Activated CD4-positive, alpha-beta T cell treated with anti-CD3 and anti-CD28 coated beads, Interleukin-2, amount 10 ng/mL, durations not matched to agents 7 days and 5 days (primary cell): ENCODE results near the gene DCAF4. TPM values are rescaled to one million over a fixed set of nuclear protein-coding genes. Genes with fewer than 3 reads are reported as not detected.

Experiments used
- CTCF ChIA-PET: fragments of 350-600 bp; sonication (Branson Sonifier 250); formaldehyde crosslinking; loops from one replicate; lab custom pipeline; 2021; ENCODE audit warnings: antibody characterized with exemption; lab: Charles Lee
- POLR2A ChIA-PET: fragments of 350-600 bp; sonication (Branson Sonifier 250); formaldehyde crosslinking; loops from one replicate; lab custom pipeline; 2021; ENCODE audit warnings: antibody characterized with exemption; lab: Charles Lee
- DNase-seq: peaks from one replicate; pipeline ENCODE4 v3.0.0-alpha.2; 2020
- H3K27ac Mint-ChIP-seq: one replicate; pipeline ENCODE4 v1.8.0; 2021; ENCODE audit warnings: mild to moderate bottlenecking, moderate library complexity, mixed read lengths
- H3K27me3 Mint-ChIP-seq: one replicate; pipeline ENCODE4 v1.8.0; 2021; ENCODE audit warnings: mixed read lengths
- H3K36me3 Mint-ChIP-seq: one replicate; pipeline ENCODE4 v1.8.0; 2021; ENCODE audit warnings: low read depth, mixed read lengths
- H3K4me1 Mint-ChIP-seq: one replicate; pipeline ENCODE4 v1.8.0; 2021; ENCODE audit warnings: mixed read lengths
- H3K4me3 Mint-ChIP-seq: one replicate; pipeline ENCODE4 v1.8.0; 2021; ENCODE audit warnings: mild to moderate bottlenecking, moderate library complexity, mixed read lengths
- H3K9me3 Mint-ChIP-seq: one replicate; pipeline ENCODE4 v1.8.0; 2021; ENCODE audit warnings: mixed read lengths
- total RNA-seq, 2 experiments: library from RNA; stranded (reverse); gene quantifications; one replicate each; pipeline ENCODE4 v1.2.3, GENCODE V29; 2021

DCAF4 gene
- total RNA-seq, 2 experiments from 2014 or later: 15.9 to 21.3 TPM

DNA sequence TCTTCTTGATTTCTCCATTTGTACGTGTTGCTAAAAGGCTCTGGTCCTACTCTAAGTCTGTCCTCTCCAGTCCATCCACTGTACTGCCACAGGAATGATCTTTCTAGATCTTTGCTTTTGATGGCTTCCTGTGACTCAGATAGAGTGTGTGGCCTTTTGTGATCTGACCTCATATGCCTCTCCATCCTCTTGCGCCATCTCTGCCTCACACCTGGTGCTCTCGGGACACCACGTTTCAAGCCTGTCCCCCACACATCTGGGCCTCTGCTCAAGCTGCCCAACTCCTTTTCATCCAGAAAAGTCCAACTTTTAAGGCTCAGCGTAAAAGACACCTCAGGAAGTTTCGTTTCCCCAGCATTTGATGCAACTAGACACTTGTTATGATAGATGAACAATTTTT lies 39.0 kb downstream of the DCAF4 start:
- Mint-ChIP-seq H3K27me3 (no peaks in the 10 kb centered on the region), H3K4me3 (no peak overlapping the region)
- CTCF ChIA-PET: no interaction called here

DNA sequence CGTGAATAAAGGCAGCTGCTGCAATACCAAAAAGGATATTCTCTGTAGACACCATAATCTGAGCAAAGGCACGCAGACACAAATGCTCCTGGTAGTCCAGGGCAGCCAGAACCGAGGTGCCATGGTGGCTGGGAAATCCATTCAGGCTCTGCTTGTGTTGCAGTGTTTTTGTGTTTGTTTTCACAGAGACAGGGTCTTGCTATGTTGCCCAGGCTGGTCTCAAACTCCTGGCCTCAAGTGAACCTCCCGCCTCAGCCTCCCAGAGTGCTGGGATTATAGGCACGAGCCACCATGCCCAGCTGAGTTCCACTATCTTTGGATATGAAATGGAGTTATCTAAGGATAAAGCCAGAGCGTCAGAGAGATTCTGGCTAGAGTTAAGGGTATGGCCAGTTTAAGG lies 39.8 kb downstream of the DCAF4 start:
- Mint-ChIP-seq H3K4me3 (no peak overlapping the region), H3K36me3 (peaks cover 21% of the 10 kb centered on the region), H3K9me3 (no peaks in the 10 kb centered on the region), H3K27me3 (no peaks in the 10 kb centered on the region), H3K4me1 (peaks cover 17% of the 10 kb centered on the region), H3K27ac (no peak overlapping the region)
- ChIA-PET POLR2A (no interaction called here), CTCF (interaction anchor here (1.0 kb wide), 1 partner anchor 34 kb away, joined by 4 read pairs; no protein-coding TSS in a partner anchor)
- no peak for DNase-seq

More for the DNA sequence above, 39.0 kb downstream of the DCAF4 start:
- Mint-ChIP-seq H3K9me3 (no peaks in the 10 kb centered on the region), H3K36me3 (peaks cover 26% of the 10 kb centered on the region), H3K4me1 (peaks cover 17% of the 10 kb centered on the region), H3K27ac (peak overlapping the region; percentile 36)
- DNase-seq: no peak
- POLR2A ChIA-PET: no interaction called here

DNA sequence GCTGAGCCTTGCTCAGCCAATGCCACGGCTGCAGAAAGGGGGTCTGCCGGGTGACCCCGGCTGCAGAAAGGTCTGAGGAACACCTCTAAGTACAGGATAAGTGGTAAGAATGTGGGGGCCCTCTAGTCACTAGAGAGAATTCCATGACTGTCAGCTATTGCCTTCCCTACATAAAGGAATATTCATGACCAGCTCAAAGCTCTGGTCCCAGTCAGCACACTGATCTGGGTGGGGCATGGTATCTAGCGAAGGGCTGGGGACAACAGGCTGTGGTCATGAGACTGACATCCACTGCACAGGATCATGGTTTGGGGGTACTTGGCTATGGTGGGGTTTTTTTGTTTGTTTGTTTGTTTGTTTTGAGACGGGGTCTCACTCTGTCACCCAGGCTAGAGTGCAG lies 42.1 kb downstream of the DCAF4 start:
- Mint-ChIP-seq H3K4me3 (no peak overlapping the region), H3K4me1 (peaks cover 14% of the 10 kb centered on the region), H3K27ac (no peak overlapping the region), H3K9me3 (no peaks in the 10 kb centered on the region), H3K27me3 (no peaks in the 10 kb centered on the region), H3K36me3 (peaks cover 22% of the 10 kb centered on the region)
- CTCF ChIA-PET: no interaction called here
- no peak for DNase-seq
- POLR2A ChIA-PET: no interaction called here

DNA sequence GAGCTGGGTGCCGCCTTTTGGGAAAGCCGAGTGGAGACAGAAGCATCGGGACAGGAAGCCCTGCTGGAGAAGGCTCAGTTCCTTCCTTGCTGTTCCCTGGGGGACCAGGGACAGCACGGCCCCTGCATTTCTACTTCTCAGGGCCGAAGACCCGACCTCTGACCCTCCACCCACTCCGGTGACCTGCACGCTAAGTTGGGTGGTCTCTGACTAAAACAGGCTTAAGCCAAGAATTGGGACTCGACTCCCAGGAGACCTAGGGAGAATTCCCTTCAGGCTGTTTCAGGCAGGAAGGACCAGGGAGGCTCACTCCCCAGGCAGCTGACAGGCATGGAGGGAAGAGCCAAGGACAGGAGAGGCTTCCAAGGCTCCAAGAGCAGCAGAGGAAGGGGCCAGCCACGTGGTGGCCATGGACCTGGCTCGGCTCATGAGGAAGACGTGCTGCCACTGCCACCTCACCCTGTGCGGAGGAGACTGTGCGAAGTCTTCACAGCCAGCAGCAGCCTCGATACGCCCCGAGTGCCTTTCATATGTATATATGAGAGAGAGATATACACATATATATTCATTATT lies 43.9 kb downstream of the DCAF4 start:
- ChIA-PET POLR2A (no interaction called here), CTCF (no interaction called here)
- H3K4me3 Mint-ChIP-seq: no peak overlapping the region
- DNase-seq: no peak
- H3K36me3 Mint-ChIP-seq: peaks cover 32% of the 10 kb centered on the region
- peaks cover 4% of the 10 kb centered on the region for H3K4me1 Mint-ChIP-seq
- H3K9me3 Mint-ChIP-seq: no peaks in the 10 kb centered on the region
- no peaks in the 10 kb centered on the region for H3K27me3 Mint-ChIP-seq
- H3K27ac Mint-ChIP-seq: no peak overlapping the region

DNA sequence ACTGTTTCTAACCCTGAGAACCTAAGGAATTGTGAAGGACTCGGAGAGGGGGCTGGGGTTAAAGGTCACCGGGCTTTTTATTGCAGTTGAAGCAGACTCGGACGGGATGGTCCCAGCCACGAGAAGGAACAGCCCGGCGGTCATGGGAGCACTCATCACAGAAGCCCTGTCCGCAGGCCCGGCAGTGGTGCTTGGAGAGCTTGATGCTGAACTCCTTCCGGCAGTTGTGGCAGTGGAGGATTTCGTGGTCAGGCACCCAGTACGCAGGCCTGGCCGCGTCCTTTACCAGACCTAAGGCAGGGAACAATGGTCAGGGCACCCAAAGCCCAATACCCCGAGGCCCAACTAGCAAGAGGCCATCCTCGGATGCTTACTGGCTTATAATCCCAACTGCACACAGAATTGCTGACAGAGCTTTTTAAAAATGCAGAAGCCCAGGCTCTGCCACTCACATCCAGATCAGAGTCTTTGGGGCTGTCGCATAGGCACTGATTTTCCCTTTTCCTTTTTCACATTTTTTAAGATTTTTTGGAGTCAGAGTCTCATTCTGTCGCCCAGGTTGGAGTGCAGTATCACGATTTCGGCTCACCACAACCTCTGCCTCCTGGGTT lies 44.7 kb downstream of the DCAF4 start:
- Mint-ChIP-seq H3K9me3 (no peaks in the 10 kb centered on the region), H3K36me3 (peaks cover 35% of the 10 kb centered on the region), H3K27ac (no peak overlapping the region), H3K4me3 (no peak overlapping the region), H3K4me1 (no peaks in the 10 kb centered on the region), H3K27me3 (no peaks in the 10 kb centered on the region)
- CTCF ChIA-PET: no interaction called here
- POLR2A ChIA-PET: no interaction called here
- no peak for DNase-seq

DNA sequence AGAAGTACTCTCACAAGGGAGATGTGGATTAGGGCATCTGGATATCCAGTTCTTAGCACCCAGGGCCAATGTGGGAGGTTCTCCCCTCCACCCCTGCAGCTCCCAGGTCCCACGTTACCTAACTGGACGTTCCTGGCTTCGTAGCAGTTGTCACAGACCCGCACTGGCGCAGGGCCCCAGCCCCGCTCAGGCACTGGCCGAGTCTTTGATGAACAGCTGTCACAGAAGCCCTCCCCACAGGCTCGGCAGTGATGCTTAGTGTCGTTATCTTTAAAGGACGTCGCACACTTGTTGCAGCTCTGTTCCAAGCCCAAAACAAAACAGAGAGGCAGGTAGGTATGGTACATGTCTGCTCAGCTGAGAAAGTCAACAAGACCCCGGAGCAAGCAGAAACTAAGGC lies 48.4 kb downstream of the DCAF4 start:
- no peak for DNase-seq
- Mint-ChIP-seq H3K27me3 (no peaks in the 10 kb centered on the region), H3K36me3 (peaks cover 25% of the 10 kb centered on the region), H3K27ac (no peak overlapping the region), H3K4me3 (no peak overlapping the region), H3K9me3 (no peaks in the 10 kb centered on the region), H3K4me1 (no peaks in the 10 kb centered on the region)
- ChIA-PET POLR2A (no interaction called here), CTCF (interaction anchor here (1.4 kb wide), 1 partner anchor 13 kb away, joined by 3 read pairs; no protein-coding TSS in a partner anchor)

DNA sequence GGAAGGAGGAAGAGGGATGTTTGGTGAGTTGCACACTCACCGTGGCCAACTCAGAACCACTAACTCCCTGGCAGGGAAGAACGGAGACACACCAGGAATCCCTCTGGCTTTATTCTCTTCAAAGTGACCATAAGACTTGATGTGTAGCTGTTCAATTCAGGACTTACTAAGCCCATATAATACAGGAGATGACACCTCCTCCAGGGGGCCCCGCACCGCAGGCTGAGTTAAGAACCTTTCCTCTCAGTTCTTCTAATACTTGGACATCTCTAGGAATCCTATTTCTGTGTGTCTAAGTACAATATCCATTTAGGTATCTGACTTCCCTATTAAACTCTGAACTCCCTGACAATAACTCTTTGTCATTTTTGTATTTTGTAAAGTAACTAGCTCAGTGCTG lies 49.5 kb downstream of the DCAF4 start:
- no peak overlapping the region for H3K27ac Mint-ChIP-seq
- CTCF ChIA-PET: interaction anchor here (1.4 kb wide), 1 partner anchor 12 kb away, joined by 3 read pairs; no protein-coding TSS in a partner anchor

DNA sequence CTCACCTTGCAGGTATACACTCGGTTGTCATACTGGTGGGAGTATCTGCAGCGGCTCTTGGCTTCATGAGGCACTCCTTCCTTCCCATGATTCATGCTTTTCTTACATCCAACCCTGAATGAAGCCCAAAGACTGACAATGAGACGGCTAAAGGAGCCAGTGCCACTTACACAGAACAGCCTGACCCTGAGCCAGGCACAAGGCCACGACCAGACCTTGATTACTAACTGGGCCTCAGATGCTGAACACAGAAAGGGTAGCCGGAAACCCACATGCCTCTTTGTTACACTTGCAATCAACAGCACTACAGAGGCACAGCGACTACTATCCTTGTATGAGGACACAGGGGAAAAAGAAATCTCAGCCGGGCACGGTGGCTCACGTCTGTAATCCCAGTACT lies 52.6 kb downstream of the DCAF4 start:
- H3K9me3 Mint-ChIP-seq: no peaks in the 10 kb centered on the region
- no peak overlapping the region for H3K4me3 Mint-ChIP-seq
- H3K4me1 Mint-ChIP-seq: no peaks in the 10 kb centered on the region
- no peak overlapping the region for H3K27ac Mint-ChIP-seq
- no peaks in the 10 kb centered on the region for H3K27me3 Mint-ChIP-seq
- POLR2A ChIA-PET: no interaction called here
- CTCF ChIA-PET: interaction anchor here (0.6 to 0.7 kb wide), 2 partner anchors 23 to 46 kb away, joined by 3 to 5 read pairs; no protein-coding TSS in a partner anchor
- no peak for DNase-seq
- peaks cover 16% of the 10 kb centered on the region for H3K36me3 Mint-ChIP-seq

More for the DNA sequence above, 49.5 kb downstream of the DCAF4 start:
- Mint-ChIP-seq H3K4me3 (no peak overlapping the region), H3K4me1 (no peaks in the 10 kb centered on the region), H3K27me3 (no peaks in the 10 kb centered on the region), H3K36me3 (peaks cover 19% of the 10 kb centered on the region), H3K9me3 (no peaks in the 10 kb centered on the region)
- POLR2A ChIA-PET: no interaction called here
- peak; percentile 10 for DNase-seq

DNA sequence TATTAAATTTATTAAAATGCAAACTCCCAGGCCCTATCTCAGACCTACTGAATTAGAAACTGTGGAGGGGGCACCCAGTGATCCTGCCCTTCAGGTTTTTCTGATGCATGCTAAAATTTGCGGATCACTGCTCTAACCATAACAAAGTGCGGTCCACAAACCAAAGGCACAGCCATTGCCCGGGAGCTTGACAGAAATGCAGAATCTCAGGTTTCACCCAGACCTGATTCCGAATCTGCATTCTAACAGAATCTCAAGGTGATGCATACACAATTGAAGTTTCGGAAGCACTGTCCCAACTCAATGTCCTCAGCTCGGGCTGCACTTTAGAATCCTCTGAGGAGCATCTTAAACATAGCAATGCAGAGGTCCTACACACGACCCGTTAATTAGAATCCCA lies 54.6 kb downstream of the DCAF4 start:
- Mint-ChIP-seq H3K27ac (no peak overlapping the region), H3K27me3 (no peaks in the 10 kb centered on the region), H3K9me3 (no peaks in the 10 kb centered on the region), H3K4me1 (no peaks in the 10 kb centered on the region), H3K4me3 (no peak overlapping the region), H3K36me3 (peaks cover 17% of the 10 kb centered on the region)
- no peak for DNase-seq
- ChIA-PET CTCF (interaction anchor here (1.0 kb wide), 1 partner anchor 21 kb away, joined by 3 read pairs; no protein-coding TSS in a partner anchor), POLR2A (no interaction called here)

DNA sequence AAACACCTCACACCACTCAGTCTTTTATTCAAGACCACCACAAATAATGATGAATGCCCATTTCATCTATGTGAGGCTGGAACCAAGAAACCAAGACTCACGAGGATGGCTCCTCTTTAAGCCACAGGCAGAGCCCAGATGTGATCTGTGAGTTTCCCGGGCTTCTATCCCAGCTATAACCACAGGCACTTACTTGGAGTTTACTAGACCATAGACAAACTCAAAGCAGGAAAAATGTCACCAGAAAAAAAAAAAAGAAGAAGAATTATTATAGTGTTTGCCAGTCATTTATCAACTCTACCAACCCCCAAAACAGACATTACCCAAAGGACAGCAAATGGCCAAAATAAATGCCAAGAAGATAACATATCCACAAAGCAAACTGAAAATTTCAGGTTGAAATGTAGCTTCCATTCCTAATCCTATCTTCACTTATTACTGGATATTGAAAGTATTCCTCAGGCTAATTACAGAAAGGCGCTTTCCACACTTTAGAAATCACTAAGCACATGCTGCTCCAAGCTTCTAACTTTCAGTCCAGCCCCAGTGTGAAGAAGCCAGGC lies 56.0 kb downstream of the DCAF4 start:
- no peak overlapping the region for H3K27ac Mint-ChIP-seq
- peaks cover 22% of the 10 kb centered on the region for H3K36me3 Mint-ChIP-seq

DNA sequence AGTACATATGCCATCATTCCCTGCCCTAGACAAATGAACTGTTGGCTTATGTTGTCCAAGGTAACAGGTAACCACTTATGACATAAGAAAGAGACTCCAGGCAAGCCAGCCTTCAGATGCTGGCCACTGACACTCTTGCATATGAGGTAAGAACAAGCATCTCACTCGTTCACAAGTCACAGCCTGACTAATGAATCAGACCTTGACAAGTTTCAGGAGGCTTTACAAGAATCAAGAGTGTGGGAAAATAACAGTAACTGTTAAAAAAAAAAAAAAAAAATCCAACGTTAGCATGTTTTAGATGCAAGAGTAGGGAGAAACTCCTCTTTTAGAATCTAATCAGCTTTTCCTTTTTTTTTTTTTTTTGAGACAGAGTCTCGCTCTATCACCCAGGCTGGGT lies 60.0 kb downstream of the DCAF4 start:
- H3K4me1 Mint-ChIP-seq: no peaks in the 10 kb centered on the region
- H3K27ac Mint-ChIP-seq: no peak overlapping the region
- H3K27me3 Mint-ChIP-seq: no peaks in the 10 kb centered on the region
- peaks cover 29% of the 10 kb centered on the region for H3K36me3 Mint-ChIP-seq
- ChIA-PET POLR2A (no interaction called here), CTCF (interaction anchor here (0.7 kb wide), 1 partner anchor 585 kb away, joined by 4 read pairs; no protein-coding TSS in a partner anchor)
- H3K4me3 Mint-ChIP-seq: no peak overlapping the region
- no peak for DNase-seq
- no peaks in the 10 kb centered on the region for H3K9me3 Mint-ChIP-seq

More for the DNA sequence above, 56.0 kb downstream of the DCAF4 start:
- H3K9me3 Mint-ChIP-seq: no peaks in the 10 kb centered on the region
- H3K27me3 Mint-ChIP-seq: no peaks in the 10 kb centered on the region
- H3K4me1 Mint-ChIP-seq: no peaks in the 10 kb centered on the region
- DNase-seq: no peak
- no peak overlapping the region for H3K4me3 Mint-ChIP-seq
- CTCF ChIA-PET: interaction anchor here (0.5 to 0.6 kb wide), 5 partner anchors 132 to 1448 kb away, joined by 3 to 4 read pairs (median 4); no protein-coding TSS in a partner anchor
- POLR2A ChIA-PET: no interaction called here

DNA sequence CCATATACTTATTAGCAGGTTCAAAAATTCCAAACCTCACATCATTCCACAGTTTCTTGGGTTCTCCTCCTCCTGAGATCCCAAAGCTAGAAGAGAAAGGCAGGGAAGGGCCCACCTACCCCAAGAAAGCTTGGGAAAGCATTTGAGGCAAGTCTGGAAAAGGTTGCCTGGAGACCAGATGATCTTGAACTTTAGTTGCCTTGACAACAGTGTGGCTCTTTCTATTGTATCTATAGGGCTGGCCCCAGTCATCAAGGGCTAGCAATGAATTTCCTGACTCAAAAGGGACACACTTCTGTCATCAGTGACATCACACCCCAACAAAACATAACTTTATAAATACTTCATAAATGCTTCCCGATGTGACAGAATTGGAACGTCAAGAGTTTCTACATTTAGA lies 60.6 kb downstream of the DCAF4 start:
- POLR2A ChIA-PET: no interaction called here
- peaks cover 29% of the 10 kb centered on the region for H3K36me3 Mint-ChIP-seq
- H3K4me3 Mint-ChIP-seq: no peak overlapping the region
- no peaks in the 10 kb centered on the region for H3K27me3 Mint-ChIP-seq
- H3K27ac Mint-ChIP-seq: no peak overlapping the region
- CTCF ChIA-PET: interaction anchor here (0.7 to 1.2 kb wide), 2 partner anchors 12 to 584 kb away, joined by 3 to 4 read pairs; no protein-coding TSS in a partner anchor
- H3K9me3 Mint-ChIP-seq: no peaks in the 10 kb centered on the region
- no peak for DNase-seq
- H3K4me1 Mint-ChIP-seq: no peaks in the 10 kb centered on the region

DNA sequence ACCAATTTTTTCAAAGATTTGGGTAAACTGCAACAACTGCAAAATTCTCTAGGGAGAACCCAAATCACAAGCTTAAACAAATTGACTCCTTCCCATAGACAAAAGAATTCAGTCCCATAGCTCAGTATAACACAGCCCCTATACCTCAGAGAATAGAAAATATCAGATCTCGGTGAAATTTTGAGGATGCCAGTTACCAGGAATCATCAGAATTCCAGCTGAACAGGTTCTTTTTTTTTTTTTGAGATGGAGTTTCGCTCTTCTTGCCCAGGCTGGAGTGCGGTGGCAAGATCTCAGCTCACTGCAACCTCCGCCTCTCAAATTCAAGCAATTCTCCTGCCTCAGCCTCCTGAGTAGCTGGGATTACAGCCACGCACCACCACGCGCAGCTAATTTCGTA lies 63.9 kb downstream of the DCAF4 start:
- CTCF ChIA-PET: interaction anchor here (0.9 to 1.6 kb wide), 2 partner anchors 15 to 42 kb away, joined by 3 to 5 read pairs; no protein-coding TSS in a partner anchor
- DNase-seq: no peak
- POLR2A ChIA-PET: no interaction called here
- Mint-ChIP-seq H3K9me3 (no peaks in the 10 kb centered on the region), H3K27me3 (no peaks in the 10 kb centered on the region), H3K4me3 (no peak overlapping the region), H3K36me3 (peaks cover 12% of the 10 kb centered on the region), H3K27ac (no peak overlapping the region), H3K4me1 (no peaks in the 10 kb centered on the region)
